A673 (cell line): ENCODE data around the gene CCHCR1.

Source experiments
- CTCF ChIP-seq: fragments of 300-800, 200-600 bp; sonication (generic); conservative IDR thresholded peaks from 2 replicates; pipeline ENCODE4 v1.5.1; 2017; ENCODE audit warnings: low read depth, mild to moderate bottlenecking, antibody characterized with exemption, low read length, moderate library complexity, mixed read lengths
- EZH2 ChIP-seq: fragments of 200-600 bp; sonication (generic); IDR thresholded peaks from 2 replicates; pipeline ENCODE4 v1.6.1; 2017; ENCODE audit warnings: borderline replicate concordance, low read depth, mild to moderate bottlenecking, mixed read lengths, antibody characterized with exemption, low read length; ENCODE audit not compliant: poor library complexity, severe bottlenecking

GRCh38 chr6:31112478-31112877 is 45.1 kb downstream of the CCHCR1 start, which contains the start of gene C6orf15:
- TF ChIP-seq CTCF (no peak), EZH2 (no peak)
